ENCODE data around the gene IGLL1.
A peak's percentile ranks its signal among the peaks of the same experiment; 100 is the strongest.
"Not testable (repeated sequence)": the region's sequence is repeated elsewhere in the genome, so short reads cannot be mapped to it uniquely, and the experiment has no call there.

The IGLL1 gene

GRCh38 chr22:23544852-23545251 lies 35.2 kb downstream of the IGLL1 start:
- no peak overlapping the region for H3K4me3 ChIP-seq (ENCODE audit: low read depth, low read length)
- DNase-seq (ENCODE audit: low read depth, low spot score) = no peak
- POLR2A ChIA-PET = no interaction called here
- no peak for TF ChIP-seq CTCF (IDR thresholded peaks at IDR 0.05; ENCODE audit: insufficient read depth, low read length, missing control alignments)
- CTCF ChIA-PET = interaction anchor here (1.0 to 3.8 kb wide), 3 partner anchors 46 to 304 kb away, joined by 3 to 16 read pairs (median 4); no protein-coding TSS in a partner anchor

GRCh38 chr22:23543506-23544000 lies 36.5 kb downstream of the IGLL1 start:
- POLR2A ChIA-PET; H3K4me3 ChIP-seq (ENCODE audit: low read depth, low read length); DNase-seq (ENCODE audit: low read depth, low spot score): not testable (repeated sequence)
- CTCF ChIA-PET = interaction anchor here (1.0 to 3.8 kb wide), 2 partner anchors 48 to 305 kb away, joined by 4 to 16 read pairs; no protein-coding TSS in a partner anchor

GRCh38 chr22:23542933-23543332 lies 37.2 kb downstream of the IGLL1 start:
- ChIA-PET CTCF (interaction anchor here (3.8 kb wide), 1 partner anchor 306 kb away, joined by 16 read pairs; no protein-coding TSS in a partner anchor), POLR2A (no interaction called here)
- TF ChIP-seq CTCF (IDR thresholded peaks at IDR 0.05; ENCODE audit: insufficient read depth, low read length, missing control alignments) = no peak
- DNase-seq (ENCODE audit: low read depth, low spot score) = no peak
- H3K4me3 ChIP-seq (ENCODE audit: low read depth, low read length) = no peak overlapping the region

GRCh38 chr22:23542391-23542790 lies 37.7 kb downstream of the IGLL1 start:
- DNase-seq (ENCODE audit: low read depth, low spot score); H3K4me3 ChIP-seq (ENCODE audit: low read depth, low read length); POLR2A ChIA-PET: not testable (repeated sequence)
- CTCF ChIA-PET = interaction anchor here (0.7 to 2.0 kb wide), 4 partner anchors 49 to 309 kb away, joined by 3 to 15 read pairs (median 4); no protein-coding TSS in a partner anchor

GRCh38 chr22:23541849-23542281 lies 38.2 kb downstream of the IGLL1 start:
- DNase-seq (ENCODE audit: low read depth, low spot score); POLR2A ChIA-PET; H3K4me3 ChIP-seq (ENCODE audit: low read depth, low read length): not testable (repeated sequence)
- TF ChIP-seq CTCF (IDR thresholded peaks at IDR 0.05; ENCODE audit: insufficient read depth, low read length, missing control alignments) = peak; percentile 38
- CTCF ChIA-PET = interaction anchor here (0.7 to 2.0 kb wide), 7 partner anchors 49 to 310 kb away, joined by 3 to 15 read pairs (median 3); no protein-coding TSS in a partner anchor

- DNase-seq (ENCODE audit: low read depth, low spot score); POLR2A ChIA-PET; H3K4me3 ChIP-seq (ENCODE audit: low read depth, low read length): not testable (repeated sequence)
- CTCF ChIA-PET = interaction anchor here (0.8 to 2.0 kb wide), 7 partner anchors 50 to 310 kb away, joined by 3 to 15 read pairs (median 3); no protein-coding TSS in a partner anchor
Measured at GRCh38 chr22:23540837-23541236, 39.3 kb downstream of the IGLL1 start.

GRCh38 chr22:23539839-23540198 lies 40.3 kb downstream of the IGLL1 start:
- CTCF ChIA-PET = interaction anchor here (0.8 to 1.4 kb wide), 5 partner anchors 12 to 310 kb away, joined by 3 to 8 read pairs (median 3); no protein-coding TSS in a partner anchor
- H3K4me3 ChIP-seq (ENCODE audit: low read depth, low read length); POLR2A ChIA-PET; DNase-seq (ENCODE audit: low read depth, low spot score): not testable (repeated sequence)

- peak overlapping the region; percentile 27 for H3K4me3 ChIP-seq (ENCODE audit: low read depth, low read length)
- peak; percentile 10 for DNase-seq (ENCODE audit: low read depth, low spot score)
Measured at GRCh38 chr22:23539135-23539838, 40.8 kb downstream of the IGLL1 start.

GRCh38 chr22:23538696-23539030 lies 41.4 kb downstream of the IGLL1 start:
- CTCF ChIA-PET = interaction anchor here (1.0 to 1.4 kb wide), 3 partner anchors 8 to 311 kb away, joined by 3 to 8 read pairs (median 5); no protein-coding TSS in a partner anchor
- H3K4me3 ChIP-seq (ENCODE audit: low read depth, low read length); POLR2A ChIA-PET: not testable (repeated sequence)

More at GRCh38 chr22:23539135-23539838, 40.8 kb downstream of the IGLL1 start:
- peak; percentile 79 for TF ChIP-seq CTCF (IDR thresholded peaks at IDR 0.05; ENCODE audit: insufficient read depth, low read length, missing control alignments)
- POLR2A ChIA-PET = no interaction called here
- CTCF ChIA-PET = interaction anchor here (0.6 to 1.4 kb wide), 9 partner anchors 9 to 310 kb away, joined by 3 to 8 read pairs (median 3); no protein-coding TSS in a partner anchor

GRCh38 chr22:23537830-23538695 lies 42.0 kb downstream of the IGLL1 start:
- DNase-seq (ENCODE audit: low read depth, low spot score); POLR2A ChIA-PET; H3K4me3 ChIP-seq (ENCODE audit: low read depth, low read length): not testable (repeated sequence)
- CTCF ChIA-PET = interaction anchor here (1.4 kb wide), 1 partner anchor 10 kb away, joined by 5 read pairs; no protein-coding TSS in a partner anchor

More at GRCh38 chr22:23538696-23539030, 41.4 kb downstream of the IGLL1 start:
- DNase-seq (ENCODE audit: low read depth, low spot score) = not testable (repeated sequence)
